NCI-H1105 (cell line): ENCODE results near the gene METTL13.
"Not testable (repeated sequence)": the region's sequence is repeated elsewhere in the genome, so short reads cannot be mapped to it uniquely, and the experiment has no call there.

Experiments
- DNase-seq: peaks from one replicate; lab custom pipeline; 2025; lab: John Stamatoyannopoulos, UW

The METTL13 gene

GRCh38 chr1:171769171-171769570 lies 12.3 kb upstream of the METTL13 start:
- DNase-seq = no peak

DNA sequence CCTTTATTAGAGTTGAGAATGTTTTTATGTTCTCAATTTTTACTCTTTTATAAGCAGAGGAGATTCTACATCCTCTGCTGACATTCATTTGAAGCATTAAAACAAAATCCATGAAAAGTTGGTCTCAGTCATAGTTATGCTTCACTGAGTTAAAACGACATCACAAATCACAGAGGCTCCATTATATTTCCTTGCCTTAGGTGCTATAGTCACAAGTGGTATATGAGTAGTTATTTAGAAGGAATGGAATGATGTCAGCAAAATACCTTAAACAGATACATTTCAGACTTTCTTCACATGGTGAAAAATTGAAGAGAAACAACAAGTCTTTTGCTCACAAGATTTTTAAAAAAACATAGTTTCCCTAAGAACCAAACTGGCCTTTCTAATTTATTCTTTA lies 11.7 kb upstream of the METTL13 start:
- DNase-seq = no peak

GRCh38 chr1:171772312-171772711 lies 9.1 kb upstream of the METTL13 start:
- no peak for DNase-seq

DNA sequence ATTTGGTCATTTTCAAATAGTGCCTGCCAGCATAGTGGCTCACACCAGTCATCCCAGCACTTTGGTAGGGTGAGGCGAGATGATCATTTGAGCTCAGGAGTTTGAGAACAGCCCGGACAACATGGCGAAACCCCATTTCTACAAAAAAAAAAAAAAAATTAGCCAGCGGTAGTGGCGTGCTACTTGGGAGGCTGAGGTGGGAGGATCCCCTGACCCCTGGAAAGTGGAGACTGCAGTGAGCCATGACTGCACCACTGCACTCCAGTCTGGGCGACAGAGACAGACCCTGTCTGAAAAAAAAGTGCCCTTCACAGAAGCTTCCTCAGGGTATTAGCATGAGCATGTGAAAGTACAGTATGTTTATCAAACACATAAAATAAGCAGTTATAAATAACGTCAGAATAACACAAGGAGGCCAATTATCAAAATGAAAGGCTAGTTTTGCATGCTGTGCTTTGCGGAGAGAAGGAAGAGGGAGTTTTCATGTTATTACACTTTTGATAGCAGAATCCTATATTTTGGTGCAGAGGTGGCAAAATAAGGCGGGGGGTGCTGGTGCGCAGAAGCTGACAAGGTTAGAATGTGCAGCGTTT lies 781 bp upstream of the METTL13 start:
- no peak for DNase-seq

GRCh38 chr1:171783816-171784530 lies 2.5 kb downstream of the METTL13 start:
- no peak for DNase-seq

DNA sequence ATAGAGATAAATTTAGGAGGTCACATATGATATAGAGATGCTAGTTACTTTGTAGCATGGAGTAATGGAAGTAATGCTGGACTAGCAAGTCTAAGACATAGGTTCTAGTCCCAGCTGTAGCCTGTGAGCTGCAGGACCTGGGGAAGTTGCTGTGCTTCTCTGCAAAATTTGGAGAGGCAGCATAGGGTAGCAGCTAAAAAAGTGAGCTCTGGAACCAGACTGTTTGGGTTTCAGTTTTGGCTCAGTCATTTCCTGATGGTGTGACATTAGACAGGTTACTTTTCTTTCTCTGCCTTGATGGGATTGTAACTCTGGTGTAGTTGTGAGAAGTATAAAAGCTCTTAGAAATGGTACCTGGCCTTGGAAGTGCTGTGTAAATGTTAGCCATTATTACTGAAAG lies 3.3 kb downstream of the METTL13 start:
- DNase-seq = no peak

- DNase-seq = no peak
Measured at GRCh38 chr1:171785766-171786165, 4.3 kb downstream of the METTL13 start.

GRCh38 chr1:171786534-171786933 lies 5.1 kb downstream of the METTL13 start:
- no peak for DNase-seq

DNA sequence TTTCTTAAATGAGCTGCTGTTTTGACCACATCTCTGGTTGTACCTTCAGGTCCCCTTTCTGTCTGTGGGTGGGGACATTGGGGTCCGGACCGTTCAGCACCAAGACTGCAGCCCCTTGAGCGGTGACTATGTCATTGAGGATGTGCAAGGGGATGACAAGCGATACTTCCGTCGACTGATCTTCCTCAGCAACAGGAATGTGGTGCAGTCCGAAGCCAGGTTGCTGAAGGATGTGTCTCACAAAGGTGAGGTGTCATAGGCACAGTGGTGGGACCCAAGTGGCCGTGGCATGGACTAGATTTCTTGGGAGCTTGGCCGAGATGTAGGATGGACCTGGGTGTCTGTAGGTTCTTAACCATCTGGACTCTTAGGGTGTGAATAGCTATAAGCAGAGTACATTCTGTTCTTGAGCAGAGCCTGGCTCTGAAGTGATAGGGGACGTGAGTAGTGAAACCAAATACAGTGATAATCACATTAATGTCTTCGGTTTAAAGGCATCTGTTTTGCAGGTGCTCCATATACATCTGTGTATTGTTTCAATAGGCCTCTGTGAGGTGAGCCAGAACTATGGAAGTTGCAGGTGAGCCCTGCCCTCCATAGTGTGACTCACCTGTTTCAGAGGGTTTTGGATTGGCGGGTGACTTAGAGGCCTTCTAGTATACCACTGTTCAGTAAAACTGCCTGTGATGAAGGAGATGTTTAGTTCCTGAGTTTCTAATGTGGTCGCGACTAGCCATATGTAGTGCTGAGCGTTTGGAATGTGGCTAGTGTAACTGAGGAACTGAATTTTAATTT lies 6.4 kb downstream of the METTL13 start:
- no peak for DNase-seq

DNA sequence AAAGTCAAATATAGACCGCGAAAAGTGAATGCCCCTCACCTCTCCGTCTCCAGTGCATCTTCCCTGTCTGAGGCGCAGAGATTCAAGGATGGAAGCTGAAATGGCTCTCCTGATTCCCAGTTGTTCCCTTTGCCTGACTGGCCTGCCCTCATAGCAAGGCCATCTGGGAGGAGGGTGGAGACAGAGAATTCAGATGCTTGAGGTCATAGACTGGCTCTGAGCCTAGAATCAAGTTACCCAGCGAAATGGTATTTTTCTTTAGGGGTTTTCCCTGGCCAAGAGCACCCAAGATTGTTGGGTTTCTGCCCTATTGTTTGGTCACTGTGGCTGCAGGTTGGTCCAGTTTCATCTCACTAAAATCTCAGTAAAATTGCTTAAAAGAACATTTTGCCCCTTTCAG lies 7.2 kb downstream of the METTL13 start:
- DNase-seq = no peak

DNA sequence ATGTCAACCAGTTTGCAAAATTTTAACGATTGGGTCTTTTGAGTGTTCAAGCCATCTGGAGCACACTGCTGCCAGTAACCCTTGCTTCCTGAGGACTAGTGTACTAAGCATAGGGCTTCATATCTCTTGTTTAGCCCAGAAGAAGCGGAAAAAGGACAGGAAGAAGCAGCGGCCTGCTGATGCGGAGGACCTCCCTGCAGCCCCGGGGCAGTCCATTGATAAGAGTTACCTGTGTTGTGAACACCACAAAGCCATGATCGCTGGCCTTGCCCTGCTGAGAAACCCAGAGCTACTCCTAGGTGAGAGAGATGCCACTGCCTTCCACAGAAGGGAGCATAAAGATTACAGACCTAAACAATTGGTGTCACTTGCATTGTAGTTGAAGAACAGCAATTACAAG lies 8.9 kb downstream of the METTL13 start:
- DNase-seq = no peak

- DNase-seq = no peak
Measured at GRCh38 chr1:171792656-171793369, 11.4 kb downstream of the METTL13 start.

DNA sequence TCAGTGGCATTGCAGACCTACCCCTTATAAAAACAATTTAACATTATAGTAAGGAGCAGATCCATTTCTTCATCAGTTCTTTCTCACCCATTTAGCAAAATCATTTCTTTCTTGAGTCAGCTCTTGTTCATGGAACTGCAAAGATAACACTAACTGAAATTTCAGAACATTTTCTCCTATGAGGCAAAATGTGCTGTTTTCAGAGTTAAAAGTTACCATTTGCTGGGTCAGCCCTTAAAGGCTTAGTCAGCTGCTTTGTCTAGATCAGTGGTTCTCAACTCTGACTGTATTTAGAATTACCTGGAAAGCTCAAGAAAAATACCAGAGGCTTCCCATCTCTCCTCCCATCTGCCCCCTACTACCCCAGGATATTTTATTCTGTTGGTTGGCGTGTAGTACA lies 12.2 kb downstream of the METTL13 start:
- DNase-seq = no peak

- DNase-seq = no peak
Measured at GRCh38 chr1:171794085-171794484, 12.6 kb downstream of the METTL13 start.

GRCh38 chr1:171796592-171796991 lies 15.1 kb downstream of the METTL13 start:
- DNase-seq = no peak

DNA sequence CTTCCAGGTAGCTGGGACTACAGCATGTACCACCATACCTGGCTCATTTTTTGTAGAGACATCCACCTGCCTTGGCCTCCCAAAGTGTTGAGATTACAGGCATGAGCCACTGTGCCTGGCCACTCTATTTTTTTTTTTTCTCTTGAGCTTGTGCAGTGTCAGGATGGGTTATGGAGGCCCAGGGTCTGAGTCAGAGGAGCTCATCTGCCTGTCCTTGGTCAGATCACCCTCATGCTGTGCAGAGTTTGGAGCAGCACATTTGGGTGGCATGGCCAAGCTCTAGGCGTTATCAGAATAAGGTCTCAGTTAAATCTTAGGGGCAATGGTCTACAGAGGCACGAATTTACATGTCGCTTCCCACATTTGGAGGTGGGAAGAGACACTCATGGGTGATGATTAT lies 16.9 kb downstream of the METTL13 start:
- no peak for DNase-seq

DNA sequence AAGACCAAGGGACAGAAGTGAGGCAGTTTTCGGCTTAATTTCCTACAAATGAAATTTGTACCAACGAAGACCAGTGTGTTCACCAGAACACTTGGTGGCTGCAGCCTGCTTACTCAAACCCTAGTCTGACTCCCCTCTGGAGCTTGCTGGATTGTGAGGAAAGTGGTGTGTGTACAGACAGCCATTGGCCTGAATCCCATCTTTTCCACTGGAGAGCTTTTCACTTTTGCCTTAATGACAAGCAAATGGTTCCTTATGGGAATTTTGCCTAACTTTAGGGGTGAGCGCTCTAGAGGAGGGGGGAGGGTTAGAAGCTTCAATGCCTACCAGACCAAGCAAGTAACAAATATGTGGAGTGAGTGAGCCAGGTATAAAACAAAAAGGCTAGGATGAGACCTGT lies 17.3 kb downstream of the METTL13 start:
- DNase-seq = no peak

- DNase-seq = no peak
Measured at GRCh38 chr1:171799166-171799565, 17.7 kb downstream of the METTL13 start.

DNA sequence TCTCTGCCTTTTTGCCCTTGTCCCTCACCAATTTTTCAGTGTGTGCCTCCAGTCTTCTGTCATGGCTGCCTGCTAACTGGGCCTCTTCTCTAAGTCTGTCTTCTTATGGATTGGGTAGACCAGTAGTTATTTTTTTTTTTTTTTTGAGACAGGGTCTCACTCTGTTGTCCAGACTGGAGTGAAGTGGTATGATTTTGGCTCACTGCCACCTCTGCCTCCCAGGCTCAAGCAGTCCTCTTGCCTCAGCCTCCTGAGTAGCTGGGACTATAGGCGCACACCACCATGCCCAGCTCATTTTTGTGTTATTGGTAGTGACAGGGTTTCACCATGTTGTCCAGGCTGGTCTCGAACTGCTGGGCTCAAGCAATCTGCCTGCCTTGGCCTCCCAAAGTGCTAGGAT lies 18.2 kb downstream of the METTL13 start:
- DNase-seq = not testable (repeated sequence)

- no peak for DNase-seq
Measured at GRCh38 chr1:171800342-171800741, 18.9 kb downstream of the METTL13 start.

DNA sequence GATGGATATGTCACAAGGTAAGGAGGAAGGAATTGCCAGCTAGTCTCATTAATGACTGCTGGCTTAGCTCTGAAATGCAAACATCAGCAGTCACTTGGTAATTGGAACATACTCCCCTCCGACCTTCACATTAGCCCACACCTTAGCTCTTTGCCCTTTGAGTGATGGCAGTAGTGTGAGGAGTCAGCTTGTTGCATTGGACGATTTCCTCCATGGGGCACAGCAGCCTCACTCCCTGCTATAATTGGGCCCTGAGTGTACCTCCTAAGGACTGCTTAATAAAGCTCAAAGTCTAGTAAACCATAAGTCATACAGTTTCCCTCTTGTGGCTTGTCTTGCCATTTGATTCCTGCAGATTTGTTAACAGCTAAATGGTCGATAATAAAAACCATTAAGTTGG lies 19.4 kb downstream of the METTL13 start:
- no peak for DNase-seq

DNA sequence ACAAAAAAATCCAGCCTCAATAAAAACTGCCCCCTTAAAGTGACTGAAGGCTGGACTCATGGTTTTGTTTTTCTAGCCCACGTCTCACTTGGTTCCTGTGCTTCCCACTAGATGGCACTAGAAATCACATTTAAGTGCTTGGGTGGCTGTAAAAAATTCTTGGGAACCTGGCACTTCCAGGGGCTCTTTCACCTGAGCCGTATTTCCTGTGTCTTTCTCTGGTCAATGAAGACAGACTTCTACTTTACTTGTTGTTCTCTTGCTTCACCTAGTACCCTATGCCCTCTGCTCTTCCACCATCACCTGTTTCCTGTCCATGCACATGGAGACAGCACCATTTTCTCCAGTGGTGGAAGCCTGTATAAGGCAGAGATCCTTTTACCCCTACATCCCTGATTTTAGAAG lies 20.0 kb downstream of the METTL13 start:
- peak; percentile 37 for DNase-seq

DNA sequence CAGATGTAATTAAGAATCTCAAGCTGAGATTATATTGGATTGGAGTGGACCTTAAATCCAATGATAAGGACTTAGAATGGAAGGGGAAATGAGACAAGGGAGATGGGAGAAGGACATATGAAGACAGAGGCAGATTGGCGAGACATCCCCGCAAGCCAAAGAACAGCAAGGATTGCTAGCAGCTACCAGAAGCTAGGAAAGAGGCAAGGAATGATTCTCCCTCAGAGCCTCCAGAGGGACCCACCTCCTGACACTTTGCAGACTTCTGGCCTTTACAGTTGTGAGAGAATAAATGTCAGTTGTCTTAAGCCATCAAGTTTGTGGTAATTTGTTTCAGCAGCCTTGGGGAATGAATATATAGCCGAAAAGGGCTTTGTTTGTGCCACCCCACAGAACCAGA lies 20.7 kb downstream of the METTL13 start:
- no peak for DNase-seq
